NCI-H1694 (cell line): ENCODE data around the gene LMTK3.
"Not testable (repeated sequence)": the region's sequence is repeated elsewhere in the genome, so short reads cannot be mapped to it uniquely, and the experiment has no call there.

Experiments
- DNase-seq: peaks from one replicate; lab custom pipeline; 2025; lab: John Stamatoyannopoulos, UW

The LMTK3 gene

DNA sequence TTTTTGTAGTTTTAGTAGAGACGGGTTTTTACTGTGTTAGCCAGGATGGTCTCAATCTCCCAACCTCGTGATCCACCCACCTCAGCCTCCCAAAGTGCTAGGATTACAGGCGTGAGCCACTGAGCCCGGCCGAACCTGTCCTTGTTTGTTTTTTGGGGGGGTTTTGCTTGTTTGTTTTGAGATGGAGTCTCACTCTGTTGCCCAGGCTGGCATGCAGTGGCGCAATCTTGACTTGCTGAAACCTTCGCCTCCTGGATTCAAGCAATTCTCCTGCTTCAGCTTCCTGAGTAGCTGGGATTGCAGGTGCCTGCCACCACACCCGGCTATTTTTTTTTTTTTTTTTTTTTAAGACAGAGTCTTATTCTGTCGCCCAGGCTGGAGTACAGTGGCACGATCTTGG, 24.9 kb downstream of the LMTK3 start:
- not testable (repeated sequence) for DNase-seq

DNA sequence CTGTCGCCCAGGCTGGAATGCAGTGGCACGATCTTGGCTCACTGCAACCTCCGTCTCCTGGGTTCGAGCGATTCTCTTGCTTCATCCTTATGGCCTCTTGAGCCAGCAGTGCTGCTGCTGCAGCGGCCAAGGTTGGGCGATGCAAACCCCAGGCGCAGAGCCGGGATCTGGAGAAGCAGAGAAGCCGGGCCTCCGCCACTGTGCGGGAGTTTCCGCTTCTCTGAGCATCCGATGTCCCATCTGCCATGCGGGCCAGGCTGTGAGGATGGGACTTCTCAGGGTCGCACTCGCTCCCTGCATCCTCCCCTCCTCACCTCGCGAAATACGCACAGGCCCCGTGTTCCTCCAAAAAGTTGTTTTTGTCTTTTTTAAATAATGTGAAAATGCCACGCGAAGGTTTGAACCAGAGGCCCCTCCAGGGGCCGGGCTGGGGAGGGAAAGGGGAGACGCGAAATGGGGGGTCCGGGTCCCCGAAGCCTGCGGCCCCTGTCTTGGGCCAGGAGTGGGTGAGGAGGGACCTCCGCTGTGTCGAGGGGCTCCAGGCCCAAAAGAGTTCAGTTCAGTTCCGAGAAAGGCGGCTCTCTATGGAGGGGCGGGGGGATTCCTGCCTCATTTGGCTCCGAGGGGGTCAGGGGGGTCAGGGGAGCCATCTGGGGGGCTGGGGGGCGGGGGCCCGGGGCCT, 26.6 kb downstream of the LMTK3 start:
- DNase-seq: no peak

DNA sequence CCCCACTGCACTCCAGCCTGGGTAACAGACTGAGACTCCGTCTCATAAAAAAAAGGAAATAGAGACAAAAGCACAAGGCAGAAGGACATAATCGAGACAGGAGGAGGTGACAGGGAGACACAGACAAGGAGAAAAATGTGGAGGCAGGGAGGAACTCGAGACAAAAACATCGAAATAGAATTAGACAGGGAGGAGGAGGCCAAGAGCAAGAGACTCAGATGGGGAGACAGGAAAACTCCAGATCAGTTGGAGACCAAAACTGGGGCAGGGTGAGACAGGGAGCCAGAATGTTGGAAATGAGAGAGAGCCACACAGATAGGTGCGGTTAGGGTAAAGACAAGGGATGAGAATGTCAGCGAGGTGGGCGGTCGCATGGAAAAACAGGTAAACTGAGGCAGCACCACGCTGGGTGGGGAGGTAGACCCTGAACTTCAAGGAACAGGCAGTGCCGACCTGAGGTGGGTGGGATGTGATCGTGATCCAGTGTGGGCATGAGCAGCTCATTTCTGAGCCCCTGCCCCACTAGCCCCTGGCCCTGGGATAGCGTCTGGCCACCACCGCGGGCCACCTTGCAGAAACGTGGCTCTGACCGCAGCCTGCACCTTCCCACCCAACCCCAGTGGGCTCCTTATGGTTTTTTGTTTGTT, 27.3 kb downstream of the LMTK3 start:
- no peak for DNase-seq

DNA sequence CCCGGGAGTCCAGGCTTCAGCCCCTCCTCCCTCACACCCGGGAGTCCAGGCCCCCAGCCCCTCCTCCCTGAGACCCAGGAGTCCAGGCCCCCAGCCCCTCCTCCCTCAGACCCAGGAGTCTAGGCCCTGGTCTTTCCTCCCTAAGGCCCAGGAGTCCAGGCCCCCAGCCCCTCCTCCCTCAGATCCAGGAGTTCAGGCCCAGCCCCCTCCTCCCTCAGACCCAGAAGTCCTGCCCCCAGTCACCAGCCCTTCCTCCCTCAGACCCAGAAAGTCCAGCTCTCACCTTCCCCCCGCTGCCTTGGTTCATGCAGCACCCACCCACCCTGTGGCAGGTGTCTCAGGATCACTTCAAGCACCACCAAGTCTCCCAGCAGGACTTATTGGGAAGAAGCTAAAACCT, 28.3 kb downstream of the LMTK3 start:
- no peak for DNase-seq

DNA sequence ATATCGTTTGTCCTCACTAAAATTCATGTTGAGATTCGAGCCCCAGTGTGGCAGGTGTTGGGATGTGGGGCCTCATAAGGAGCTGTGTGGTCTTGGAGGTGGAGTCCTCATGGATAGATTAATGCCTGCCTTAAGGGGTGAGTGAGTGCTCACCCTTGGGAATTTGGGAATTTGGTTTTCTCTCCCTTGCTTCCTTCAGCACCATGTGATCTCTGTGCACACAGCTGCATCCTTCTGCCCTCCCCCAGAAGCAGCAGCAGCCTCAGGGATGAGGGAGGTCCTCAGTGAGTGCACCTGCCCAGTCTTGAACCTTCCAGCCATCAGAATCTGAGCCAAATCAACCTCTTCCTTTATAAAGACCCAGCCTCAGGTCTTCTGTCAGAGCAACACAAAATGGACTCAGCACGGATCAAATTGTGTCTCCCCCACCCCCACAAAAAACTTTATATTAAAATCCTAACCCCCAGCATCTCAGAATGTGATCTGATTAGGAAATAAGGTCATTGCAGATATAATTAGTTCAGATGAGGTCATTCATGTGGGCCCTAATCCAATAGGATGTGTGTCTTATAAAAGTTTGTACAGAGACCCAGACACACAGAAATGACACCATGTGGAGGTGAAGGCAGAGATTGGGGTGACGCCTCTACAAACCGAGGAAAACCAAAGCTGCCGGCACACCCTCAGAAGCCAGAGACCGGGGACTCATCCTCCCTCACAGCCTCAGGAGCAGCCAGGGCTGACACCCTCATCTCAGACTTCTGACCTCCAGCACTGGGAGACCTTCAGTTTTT, 29.6 kb downstream of the LMTK3 start:
- no peak for DNase-seq

DNA sequence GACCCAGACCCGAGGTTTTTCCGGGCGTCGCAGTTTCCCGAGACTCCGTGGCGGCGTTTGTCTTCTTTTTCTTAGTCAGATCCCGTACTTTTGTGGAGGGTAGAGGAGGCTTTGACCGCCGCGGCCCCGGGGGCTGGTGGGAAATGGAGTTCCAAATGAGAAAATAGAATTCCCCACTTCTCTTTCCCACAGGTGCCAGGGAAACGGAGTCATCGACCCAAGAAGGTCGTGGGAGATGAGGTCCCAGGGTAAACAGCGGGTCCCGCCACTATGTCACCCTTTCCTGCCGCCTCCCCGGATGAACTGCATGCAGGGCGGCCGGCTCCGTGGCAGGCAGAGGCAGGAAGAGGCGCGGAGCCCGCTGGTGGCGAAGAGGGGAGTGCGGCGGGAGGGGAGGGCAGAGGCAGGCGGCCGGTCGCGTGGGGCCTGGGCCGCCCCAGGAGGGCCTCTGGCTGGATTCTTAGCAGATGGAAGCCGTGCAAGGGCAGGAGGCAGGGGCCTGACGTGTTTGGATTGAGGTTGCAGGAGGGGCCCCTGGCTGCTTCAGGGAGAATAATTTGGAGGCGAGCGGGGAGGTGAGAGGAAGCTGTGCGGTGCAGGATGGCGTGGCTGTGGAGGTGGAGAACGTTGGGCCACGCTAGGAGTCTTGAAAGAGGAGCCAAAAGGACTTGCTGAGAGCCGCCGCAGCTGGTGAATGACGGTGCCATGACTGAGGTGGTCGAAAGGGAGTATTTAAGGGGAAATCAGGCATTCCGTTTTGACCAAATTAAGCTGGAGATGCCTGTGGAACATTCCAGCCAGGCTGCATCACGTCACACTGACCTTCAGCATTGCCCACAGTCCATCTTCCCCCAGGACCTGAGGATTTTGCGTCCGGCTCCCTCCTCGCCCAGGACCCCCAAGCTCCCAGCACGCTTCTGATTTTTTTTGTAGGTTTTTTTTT, 30.8 kb downstream of the LMTK3 start:
- DNase-seq: no peak

DNA sequence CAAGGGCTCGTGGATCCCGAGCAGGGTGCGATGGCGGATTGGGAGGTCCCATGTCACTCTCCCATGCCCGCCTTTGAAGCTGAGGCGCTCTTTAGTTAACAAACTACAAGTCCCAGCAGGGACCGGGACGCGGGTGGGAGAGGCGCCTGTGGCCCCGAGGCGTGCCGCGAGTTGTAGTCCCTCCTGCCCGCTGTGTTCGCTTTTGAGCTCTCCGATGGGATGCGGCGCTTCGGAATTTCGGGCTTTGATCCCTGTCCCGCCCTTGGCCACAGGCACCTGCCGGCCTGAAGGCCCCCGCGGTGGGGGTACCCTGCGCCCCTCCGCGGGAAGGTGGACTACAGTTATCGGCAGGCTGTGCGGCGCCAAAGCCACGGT, 31.5 kb downstream of the LMTK3 start:
- DNase-seq: no peak

DNA sequence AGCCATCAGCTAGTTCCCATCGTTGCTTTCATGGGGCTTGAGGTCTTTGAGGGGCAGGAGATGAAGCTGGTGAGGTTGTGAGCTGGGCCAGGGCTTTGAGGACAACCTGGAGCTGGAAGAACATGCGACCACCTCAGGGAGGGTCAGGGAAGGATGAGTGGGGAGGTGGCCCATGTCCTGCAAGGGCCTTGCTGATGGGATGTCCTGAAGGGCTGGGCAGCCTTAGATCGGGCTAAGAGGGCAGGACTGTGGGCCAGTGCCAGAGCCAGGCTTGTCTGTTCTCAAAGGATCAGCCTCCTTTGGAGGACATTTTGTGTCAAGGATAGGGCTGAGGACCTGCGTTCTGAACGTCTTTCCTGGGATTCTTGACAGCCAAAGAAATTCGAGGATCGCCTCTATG, 31.9 kb downstream of the LMTK3 start:
- DNase-seq: no peak

DNA sequence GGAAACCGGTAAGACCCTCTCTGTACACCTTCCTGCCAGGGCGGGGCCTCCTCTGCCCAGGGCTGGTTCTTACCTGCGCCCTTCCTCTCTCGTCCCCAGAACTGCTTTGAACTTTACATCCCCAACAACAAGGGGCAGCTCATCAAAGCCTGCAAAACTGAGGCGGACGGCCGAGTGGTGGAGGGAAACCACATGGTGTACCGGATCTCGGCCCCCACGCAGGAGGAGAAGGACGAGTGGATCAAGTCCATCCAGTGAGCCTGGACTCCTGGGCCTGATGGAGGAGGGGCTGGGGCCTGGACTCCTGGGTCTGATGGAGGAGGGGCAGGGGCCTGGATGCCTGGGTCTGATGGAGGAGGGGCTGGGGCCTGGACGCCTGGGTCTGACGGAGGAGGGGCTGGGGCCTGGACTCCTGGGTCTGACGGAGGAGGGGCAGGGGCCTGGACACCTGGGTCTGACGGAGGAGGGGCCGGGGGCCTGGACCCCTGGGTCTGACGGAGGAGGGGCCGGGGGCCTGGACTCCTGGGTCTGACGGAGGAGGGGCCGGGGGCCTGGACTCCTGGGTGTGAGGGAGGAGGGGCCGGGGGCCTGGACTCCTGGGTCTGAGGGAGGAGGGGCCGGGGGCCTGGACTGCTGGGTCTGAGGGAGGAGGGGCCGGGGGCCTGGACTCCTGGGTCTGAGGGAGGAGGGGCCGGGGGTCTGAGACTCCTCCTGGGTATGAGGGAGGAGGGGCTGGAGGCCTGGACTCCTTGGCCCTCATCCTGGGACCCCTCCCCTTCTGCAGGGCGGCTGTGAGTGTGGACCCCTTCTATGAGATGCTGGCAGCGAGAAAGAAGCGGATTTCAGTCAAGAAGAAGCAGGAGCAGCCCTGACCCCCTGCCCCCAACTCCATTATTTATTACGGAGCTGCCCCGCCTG, 33.0 kb downstream of the LMTK3 start:
- DNase-seq: no peak

DNA sequence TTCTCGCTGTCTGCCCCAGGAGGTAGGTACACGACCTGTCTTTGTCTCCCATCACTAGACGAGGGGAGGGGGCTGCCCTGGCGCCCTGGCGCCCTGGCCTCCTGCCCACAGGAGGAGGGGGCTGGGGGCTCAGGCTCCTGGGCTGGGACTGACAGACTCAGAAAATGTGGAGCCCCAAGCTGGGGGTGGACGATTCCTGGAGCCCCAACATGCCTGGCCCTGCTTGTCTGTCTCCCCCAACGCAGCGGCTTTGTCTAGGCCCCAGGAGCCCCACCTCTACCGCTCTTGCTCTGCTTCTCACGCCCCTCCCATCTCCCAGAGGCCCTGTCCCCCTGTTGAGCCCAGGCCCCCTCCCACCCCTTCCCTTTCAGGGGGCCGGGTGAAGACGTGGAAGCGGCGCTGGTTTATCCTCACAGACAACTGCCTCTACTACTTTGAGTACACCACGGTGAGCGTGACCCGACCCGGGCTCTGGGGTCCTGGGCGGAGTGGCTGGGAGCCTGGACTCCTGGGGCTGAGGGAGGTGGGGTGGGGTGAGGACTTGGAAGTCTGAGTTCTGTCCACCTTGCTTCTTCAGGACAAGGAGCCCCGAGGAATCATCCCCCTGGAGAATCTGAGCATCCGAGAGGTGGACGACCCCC, 33.8 kb downstream of the LMTK3 start:
- no peak for DNase-seq

DNA sequence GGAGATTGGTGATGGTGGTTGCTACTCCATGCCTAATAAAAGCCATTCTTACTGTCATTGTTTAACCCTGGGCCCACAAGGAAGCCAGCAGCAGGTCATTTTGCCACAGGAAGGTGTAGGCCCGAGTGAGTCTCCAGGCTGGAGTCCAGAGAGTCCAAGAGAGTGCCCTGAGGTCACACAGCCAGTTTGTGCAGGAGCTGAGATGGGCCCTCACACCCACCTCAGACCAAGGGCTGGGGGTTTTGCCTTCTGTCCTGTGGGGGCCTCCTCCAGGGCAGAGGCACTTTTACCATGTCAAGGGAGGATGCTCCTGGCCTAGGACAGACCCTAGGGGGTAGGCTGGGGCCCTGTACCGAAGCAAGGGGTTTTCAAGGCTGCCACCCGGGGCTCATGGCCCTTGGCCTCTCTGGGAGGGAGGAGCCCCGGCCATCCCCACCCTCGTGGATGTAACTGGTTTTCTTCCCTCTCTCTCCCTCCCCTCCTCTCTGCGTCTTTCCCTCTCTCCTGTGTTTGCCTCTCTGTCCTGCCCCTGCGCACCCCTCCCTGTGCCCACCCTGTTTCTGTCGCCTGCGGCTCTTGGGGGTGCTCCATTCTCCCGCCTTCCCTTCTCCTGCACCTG, 34.5 kb downstream of the LMTK3 start:
- DNase-seq: no peak

DNA sequence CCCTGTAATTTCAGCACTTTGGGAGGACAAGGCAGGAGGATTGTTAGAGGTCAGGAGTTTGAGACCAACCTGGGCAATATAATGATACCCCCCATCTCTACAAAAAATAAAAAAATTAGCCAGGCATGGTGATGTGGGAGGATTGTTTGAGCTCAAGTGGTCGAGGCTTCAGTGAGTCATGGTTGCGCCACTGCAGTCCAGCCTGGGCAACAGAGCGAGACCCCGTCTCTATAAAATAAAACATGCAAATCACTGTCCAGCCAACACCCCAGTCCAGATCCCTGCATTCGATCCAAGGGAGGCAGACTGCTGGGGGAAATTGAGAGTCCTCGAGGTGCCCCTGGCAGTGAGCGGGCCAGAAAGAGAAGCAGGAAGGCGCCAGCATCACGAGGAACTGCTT, 35.5 kb downstream of the LMTK3 start:
- no peak for DNase-seq

DNA sequence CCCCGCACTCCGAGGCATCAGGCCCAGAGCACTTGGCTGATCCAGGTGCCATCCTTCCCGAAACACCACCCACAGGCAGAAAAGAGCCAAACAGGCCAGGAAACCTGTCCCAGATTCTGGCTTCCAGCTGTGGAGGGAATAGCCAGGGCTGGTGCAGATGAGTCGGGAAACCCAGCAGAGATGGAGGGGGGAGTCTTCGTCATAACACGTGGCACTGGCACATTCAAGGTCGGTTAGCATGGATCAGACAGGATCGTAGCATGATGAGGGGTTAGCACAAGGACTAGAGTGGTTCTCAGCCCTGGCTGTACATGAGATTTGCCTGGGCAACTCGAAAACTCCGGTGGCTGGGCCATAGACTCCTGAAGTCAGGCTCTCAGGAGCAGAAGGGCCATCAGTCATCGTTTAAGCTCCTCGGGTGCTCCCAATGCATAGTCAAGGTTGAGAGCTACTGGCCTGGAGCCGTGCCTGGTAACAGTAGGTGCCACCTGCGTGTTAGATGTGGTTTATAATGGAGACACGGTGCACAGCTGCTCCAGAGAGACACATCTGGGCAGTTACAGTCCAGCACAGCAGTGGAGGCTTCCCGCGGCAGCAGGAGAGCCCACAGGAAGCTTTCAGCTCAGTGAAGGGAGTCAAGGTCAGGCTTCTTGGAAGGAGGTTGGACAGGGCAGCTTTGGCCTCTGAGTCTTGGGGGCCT, 36.1 kb downstream of the LMTK3 start:
- DNase-seq: no peak

DNA sequence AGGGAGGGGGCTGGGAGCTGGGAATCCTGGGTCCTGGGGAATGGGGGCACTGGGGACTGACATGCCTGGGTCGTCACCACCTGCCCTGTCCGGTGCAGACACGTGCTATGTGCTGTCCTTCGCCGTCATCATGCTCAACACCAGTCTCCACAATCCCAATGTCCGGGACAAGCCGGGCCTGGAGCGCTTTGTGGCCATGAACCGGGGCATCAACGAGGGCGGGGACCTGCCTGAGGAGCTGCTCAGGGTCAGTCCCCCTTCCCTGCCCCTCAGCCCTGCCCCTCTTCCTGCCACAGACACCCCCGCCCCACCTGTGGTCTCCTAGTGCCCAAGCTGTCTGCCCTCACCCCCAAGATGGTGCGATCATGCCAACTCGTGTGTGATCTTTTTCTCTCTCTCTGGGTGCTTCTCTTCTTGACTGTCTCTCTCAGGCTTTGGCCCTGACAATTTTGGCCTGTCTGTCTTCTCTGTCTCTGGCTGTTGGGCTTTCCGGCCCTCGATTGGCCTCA, 37.5 kb downstream of the LMTK3 start:
- no peak for DNase-seq

DNA sequence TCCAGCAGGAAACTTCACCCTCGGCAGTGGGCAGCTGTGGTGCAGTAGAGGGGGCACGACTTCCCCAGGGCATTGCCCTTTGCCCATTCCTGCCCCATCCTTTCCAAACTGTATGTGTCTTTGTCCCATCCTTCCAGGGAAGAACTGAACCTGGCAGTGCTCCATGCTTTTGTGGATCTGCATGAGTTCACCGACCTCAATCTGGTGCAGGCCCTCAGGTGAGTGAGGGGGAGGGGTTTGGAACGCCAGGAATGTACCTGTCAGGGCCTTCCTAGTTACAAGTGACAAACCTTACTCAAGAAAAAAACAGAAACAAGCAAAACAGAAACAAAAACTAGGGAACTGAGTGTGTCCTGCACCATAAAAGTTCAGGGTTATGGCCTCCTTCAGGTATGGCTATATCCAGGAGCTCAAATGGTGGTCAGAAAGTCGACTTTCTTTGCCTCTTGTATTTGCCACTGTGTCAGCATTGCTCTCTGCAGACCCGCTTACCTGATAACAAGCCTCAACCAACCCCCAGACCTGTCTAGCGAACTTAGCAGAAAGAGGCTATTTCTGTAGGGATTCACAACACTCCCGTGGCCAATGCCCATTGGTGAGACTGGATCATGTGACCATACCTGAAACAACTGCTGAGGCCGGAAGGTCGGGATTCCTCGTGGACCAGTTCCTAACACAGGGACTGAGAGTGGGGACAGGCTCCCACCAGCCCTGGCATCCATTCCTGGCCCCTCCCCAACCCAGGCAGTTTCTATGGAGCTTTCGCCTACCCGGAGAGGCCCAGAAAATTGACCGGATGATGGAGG, 38.3 kb downstream of the LMTK3 start:
- DNase-seq: no peak

DNA sequence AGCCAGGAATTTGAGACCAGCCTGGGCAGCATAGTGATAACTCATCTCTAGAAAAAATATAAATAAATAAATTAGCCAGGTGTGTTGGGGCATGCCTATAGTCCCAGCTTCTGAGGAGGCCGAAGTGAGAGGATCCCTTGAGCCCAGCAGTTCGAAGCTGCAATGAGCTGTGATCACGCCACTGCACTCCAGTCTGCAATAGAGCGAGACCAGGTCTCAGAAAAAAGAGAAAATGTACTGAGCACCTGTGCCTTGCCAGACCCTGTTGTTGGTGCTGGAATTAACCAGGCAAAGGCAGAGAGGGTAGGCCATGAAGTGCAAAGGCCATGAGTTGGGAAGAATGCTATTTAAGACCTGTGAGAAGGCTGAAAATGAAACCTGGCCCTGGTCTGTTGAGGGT, 39.8 kb downstream of the LMTK3 start:
- DNase-seq: no peak

DNA sequence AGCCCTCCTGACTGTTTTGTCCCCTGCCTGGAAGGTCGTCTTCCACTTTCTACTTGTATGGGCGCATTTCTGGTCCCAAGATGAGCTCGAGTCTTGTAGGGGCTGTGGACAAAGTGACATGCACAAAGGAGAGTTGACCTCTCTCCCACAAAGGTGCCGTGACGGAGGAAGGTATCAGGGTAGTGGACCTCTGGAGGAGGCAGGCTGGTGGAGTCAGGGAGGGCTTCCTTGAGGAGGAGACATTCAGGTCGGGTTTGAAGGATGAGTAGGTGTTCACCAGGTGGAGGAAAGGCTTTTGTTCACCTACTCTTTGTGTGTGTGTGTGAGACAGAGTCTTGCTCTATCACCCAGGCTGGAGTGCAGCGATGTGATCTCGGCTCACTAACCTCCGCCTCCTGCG, 40.8 kb downstream of the LMTK3 start:
- DNase-seq: no peak

DNA sequence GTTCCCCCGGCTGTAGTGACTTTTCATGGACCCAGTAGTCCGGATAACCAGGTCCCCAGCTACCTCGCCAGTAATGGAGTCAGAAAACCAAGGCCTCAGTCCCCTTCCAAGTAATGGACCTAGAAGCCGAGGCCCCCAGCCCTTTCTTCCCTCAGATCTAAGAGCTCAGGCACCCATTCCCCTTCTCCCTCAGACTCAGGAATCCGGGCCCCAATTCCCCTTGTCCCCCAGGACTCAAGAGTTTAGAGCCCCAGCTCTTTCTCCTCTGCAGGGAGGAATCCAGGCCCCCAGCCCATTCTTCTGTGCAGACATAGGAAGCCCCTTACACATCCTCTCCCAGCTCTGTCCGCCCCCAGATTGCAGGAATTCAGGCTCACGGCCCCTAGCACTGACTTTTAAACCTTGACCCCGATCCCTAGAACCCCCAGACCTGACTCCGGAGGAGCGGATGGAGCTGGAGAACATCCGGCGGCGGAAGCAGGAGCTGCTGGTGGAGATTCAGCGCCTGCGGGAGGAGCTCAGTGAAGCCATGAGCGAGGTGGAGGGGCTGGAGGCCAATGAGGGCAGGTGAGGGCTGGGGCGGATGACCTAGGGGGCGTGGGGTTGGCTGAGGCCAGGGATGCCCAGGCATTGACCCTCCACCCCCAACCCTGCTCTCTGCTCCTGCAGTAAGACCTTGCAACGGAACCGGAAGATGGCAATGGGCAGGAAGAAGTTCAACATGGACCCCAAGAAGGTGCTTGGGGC, 41.5 kb downstream of the LMTK3 start:
- DNase-seq: no peak
